Central memory CD8-positive, alpha-beta T cell (primary cell): ENCODE measurements around the gene ASAP2.
"Not testable (repeated sequence)": the region's sequence is repeated elsewhere in the genome, so short reads cannot be mapped to it uniquely, and the experiment has no call there.

Experiments used
- ATAC-seq: fragments of 150-1000 bp; cut with Tn5 transposase; replicated peaks from 2 replicates; pipeline ENCODE4 v1.10.0; 2022; ENCODE audit warnings: mild to moderate bottlenecking, moderate FRiP score, moderate number of reproducible peaks; ENCODE audit not compliant: poor library complexity, severe bottlenecking; ENCODE audit errors: extremely low read depth
- DNase-seq, 2 donors: peaks; one replicate each; pipeline ENCODE4 v3.0.0; 2021; ENCODE audit warnings: low spot score in 2 of 2
- H3K27ac Mint-ChIP-seq: one replicate; pipeline ENCODE4 v1.8.0; 2022; ENCODE audit warnings: low read depth, mild to moderate bottlenecking, moderate library complexity, mixed read lengths
- H3K27me3 Mint-ChIP-seq: one replicate; pipeline ENCODE4 v1.8.0; 2022; ENCODE audit warnings: mixed read lengths
- H3K36me3 Mint-ChIP-seq: one replicate; pipeline ENCODE4 v1.8.0; 2022; ENCODE audit warnings: mild to moderate bottlenecking, moderate library complexity, mixed read lengths; ENCODE audit not compliant: insufficient read depth
- H3K4me1 Mint-ChIP-seq: one replicate; pipeline ENCODE4 v1.8.0; 2022; ENCODE audit warnings: mixed read lengths
- H3K4me3 Mint-ChIP-seq: one replicate; pipeline ENCODE4 v1.8.0; 2022; ENCODE audit warnings: mild to moderate bottlenecking, moderate library complexity, mixed read lengths
- H3K9me3 Mint-ChIP-seq: one replicate; pipeline ENCODE4 v1.8.0; 2022; ENCODE audit warnings: mixed read lengths

ASAP2 gene

DNA sequence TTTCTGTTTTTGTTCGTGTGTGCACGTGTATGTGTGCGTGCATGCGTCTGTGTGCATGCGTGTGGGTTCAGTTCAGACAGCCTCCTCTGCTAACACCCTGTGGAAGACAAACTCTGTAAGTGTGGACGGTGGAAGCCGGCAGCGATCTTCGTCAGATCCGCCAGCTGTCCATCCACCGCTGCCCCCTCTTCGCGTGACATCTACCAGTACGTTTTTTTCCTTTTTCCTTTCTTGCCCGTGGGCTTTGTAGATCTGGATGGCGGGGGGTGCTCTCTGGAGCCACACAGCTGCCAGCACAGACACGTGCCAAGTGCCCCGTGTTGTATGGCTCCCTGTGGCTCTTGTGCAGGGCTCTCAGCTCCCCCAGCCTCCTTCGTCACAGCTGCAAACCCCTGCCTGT is 184.4 kb downstream of the ASAP2 start:
- H3K36me3 Mint-ChIP-seq = peaks cover 1% of the 10 kb centered on the region
- H3K27me3 Mint-ChIP-seq = no peaks in the 10 kb centered on the region
- H3K4me3 Mint-ChIP-seq = no peak overlapping the region
- DNase-seq = no peak
- no peaks in the 10 kb centered on the region for H3K4me1 Mint-ChIP-seq
- no peak overlapping the region for H3K27ac Mint-ChIP-seq
- ATAC-seq = no peak
- no peaks in the 10 kb centered on the region for H3K9me3 Mint-ChIP-seq

DNA sequence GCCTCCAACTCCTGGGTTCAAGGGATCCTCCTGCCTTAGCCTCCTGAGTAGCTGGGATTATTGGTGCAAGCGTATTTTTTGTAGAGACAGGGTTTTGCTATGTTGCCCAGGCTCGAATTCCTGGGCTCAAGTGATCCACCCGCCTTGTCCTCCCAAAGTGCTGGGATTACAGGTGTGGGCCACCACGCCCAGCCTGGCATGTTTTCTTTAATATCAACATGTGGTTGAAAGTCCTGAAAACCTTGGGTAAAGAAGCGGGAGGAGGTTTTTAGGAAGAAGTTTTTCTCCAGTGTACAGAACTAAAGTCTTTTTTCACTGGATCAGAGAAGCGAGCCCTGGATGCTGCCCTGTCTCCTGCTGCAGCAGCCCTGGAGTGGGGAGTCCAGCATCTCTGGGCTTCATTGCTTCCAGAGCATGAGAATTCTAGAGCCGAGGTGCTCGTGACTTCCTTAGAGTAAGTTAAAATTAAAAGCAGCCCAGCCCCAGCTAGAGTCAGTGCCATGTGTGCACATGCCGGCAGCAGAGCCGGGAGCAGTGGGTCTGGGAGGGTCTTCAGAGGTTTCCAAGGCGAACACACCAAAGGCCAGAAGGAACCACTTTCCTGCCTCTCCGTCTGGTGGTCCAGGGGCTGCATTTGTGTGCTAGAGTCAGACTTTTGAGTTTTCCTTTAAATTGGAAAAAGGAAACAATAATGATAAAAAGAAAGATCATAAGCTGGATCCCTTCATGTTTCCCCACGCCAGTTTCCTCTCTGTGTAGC is 185.5 kb downstream of the ASAP2 start:
- H3K4me3 Mint-ChIP-seq = no peak overlapping the region
- ATAC-seq (no peak), DNase-seq (no peak)
- peaks cover 1% of the 10 kb centered on the region for H3K36me3 Mint-ChIP-seq
- H3K9me3 Mint-ChIP-seq = no peaks in the 10 kb centered on the region
- no peaks in the 10 kb centered on the region for H3K27me3 Mint-ChIP-seq
- H3K27ac Mint-ChIP-seq = no peak overlapping the region
- H3K4me1 Mint-ChIP-seq = no peaks in the 10 kb centered on the region

DNA sequence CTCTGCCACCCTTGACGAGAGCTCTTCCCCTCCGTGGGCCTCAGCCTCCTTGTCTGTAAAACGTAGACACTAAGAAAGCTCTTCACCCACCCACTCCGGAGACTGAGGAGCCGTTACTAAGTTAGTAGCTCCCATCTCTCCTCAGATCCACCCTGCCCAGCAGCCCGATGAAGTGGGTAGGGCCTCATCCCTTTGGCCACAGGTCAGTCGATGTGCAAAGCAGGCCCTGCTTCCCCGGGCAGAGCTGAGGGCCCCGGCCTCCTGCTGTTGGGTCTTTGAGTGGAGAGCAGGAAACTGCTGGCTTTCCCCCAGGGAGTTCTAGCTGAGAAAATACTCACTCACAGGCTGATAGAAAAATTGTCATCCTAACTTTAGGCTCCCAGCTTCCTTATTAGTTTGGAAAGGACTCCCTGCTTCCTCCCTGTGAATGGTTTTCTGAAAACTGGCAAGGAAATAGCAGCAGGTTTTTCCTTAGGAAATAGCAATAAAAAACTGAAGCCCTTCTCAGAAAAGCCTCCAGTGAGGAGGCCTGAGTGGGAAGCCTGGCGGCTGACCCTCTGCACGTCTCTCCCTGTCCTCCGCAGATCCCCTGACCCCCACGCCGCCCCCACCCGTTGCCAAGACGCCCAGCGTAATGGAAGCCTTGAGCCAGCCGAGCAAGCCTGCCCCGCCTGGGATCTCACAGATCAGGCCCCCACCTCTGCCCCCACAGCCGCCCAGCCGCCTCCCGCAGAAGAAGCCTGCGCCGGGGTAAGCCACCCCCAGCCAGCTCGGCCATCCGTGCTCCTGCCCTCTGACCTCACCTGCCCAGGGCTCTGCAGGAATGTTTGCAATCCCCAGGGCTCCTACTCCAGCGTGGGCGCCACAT is 186.5 kb downstream of the ASAP2 start:
- Mint-ChIP-seq H3K4me3 (no peak overlapping the region), H3K27me3 (no peaks in the 10 kb centered on the region), H3K4me1 (no peaks in the 10 kb centered on the region), H3K9me3 (no peaks in the 10 kb centered on the region), H3K36me3 (no peaks in the 10 kb centered on the region), H3K27ac (no peak overlapping the region)
- ATAC-seq (no peak), DNase-seq (no peak)

DNA sequence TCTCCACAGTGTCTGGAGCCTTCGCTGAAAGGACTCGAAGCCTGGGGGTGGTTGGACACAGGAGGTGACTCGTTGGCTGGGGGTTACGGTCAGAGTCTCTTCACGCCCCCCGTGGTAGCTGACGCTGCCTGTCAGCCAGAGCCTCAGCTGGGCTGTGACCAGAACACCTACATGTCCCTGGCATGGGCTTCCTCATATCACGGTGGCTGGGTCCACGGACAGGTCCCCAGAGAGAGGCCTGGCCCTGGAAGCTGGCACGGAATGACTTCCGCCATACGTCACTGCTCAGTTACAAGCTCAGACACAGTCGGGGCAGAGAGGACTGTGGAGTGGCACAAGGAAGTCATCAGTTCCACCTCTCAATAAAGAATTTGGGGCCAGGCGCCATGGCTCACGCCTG is 188.2 kb downstream of the ASAP2 start:
- H3K4me1 Mint-ChIP-seq = no peaks in the 10 kb centered on the region
- no peak overlapping the region for H3K27ac Mint-ChIP-seq
- ATAC-seq (no peak), DNase-seq (no peak)
- H3K27me3 Mint-ChIP-seq = no peaks in the 10 kb centered on the region
- no peaks in the 10 kb centered on the region for H3K36me3 Mint-ChIP-seq
- H3K9me3 Mint-ChIP-seq = no peaks in the 10 kb centered on the region
- no peak overlapping the region for H3K4me3 Mint-ChIP-seq

DNA sequence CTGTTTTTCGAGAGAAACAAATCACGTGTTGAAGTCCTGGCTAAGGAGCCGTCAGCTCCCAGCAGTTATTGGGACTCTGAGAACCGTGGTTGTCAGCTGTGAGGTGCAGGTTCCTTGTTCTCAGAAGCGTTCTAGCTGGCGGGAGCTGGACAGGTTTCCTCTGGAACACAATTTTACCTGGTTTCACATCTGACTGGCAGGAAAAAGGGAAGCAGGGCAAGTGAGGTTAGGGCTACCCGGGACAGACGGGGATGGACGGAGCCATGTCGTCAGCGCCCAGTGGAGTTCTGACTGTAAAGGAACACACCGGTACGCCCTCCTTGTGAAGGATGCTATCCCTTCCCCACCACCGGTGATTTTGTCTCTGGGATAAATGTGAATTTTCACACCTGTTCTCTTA is 190.6 kb downstream of the ASAP2 start:
- Mint-ChIP-seq H3K27ac (no peak overlapping the region), H3K36me3 (peaks cover 2% of the 10 kb centered on the region), H3K4me1 (peaks cover 12% of the 10 kb centered on the region), H3K9me3 (no peaks in the 10 kb centered on the region), H3K27me3 (no peaks in the 10 kb centered on the region), H3K4me3 (no peak overlapping the region)
- no peak for ATAC-seq
- no peak for DNase-seq

DNA sequence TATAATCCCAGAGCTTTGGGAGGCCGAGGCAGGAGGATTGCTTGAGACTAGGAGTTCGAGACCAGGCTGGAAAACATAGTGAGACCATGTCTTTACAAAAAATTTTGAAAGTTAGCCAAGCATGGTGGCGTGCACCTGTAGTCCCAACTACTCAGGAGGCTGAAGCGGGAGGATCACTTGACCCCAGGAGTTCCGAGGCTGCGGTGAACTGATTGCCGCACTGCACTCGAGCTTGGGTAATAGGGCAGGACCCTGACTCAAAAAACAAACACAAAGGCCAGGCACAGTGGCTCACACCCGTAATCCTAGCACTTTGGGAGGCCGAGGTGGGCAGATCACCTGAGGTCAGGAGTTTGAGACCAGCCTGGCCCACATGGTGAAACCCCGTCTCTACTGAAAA is 191.6 kb downstream of the ASAP2 start:
- peaks cover 12% of the 10 kb centered on the region for H3K4me1 Mint-ChIP-seq
- H3K4me3 Mint-ChIP-seq, H3K27ac Mint-ChIP-seq, H3K27me3 Mint-ChIP-seq, H3K9me3 Mint-ChIP-seq, DNase-seq, H3K36me3 Mint-ChIP-seq, ATAC-seq: not testable (repeated sequence)

DNA sequence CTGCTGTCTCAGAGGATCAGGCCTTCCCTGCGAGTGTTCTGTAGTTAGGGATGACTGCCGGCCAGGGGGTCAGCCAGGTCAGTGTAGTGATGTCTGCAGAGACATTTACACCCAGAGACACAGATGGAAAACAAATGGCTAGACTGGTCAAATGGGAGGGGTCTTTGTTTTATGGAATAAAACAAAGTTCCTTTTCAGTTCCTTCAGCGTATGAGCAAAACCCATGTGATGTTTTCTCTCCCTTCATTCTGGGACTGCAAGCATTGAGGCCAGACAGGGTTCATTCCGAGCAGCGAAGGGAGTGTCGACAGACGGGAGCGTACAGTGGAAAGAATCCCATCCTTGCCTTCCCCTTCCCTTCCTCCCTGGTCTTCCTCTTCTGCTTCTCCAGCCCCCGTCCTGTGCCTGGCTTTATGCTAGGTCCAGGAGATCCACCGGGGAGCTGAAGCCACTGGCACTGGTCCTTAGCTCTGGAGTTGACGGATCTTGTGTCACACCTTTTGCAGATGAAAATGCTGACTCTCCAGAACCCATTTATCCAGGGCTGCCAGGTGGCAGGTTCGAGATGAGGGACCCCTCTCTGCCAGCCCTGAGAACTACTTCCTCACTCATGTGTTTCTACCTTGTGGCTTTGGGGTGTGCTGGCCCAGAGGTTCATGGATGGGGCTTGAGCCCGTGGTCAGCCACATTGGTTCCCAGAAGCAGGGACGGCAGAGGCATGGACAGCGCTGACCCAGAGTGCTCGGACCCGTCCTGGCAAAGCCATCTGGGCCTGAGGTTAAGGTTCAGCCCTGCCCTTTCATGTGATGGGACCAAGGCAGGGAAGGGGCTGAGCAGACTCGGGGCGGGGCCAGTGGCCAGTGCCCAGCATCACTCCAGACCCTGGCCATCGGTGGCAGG is 192.5 kb downstream of the ASAP2 start:
- DNase-seq = no peak
- H3K4me3 Mint-ChIP-seq = no peak overlapping the region
- peaks cover 2% of the 10 kb centered on the region for H3K36me3 Mint-ChIP-seq
- no peaks in the 10 kb centered on the region for H3K9me3 Mint-ChIP-seq
- H3K27me3 Mint-ChIP-seq = no peaks in the 10 kb centered on the region
- H3K27ac Mint-ChIP-seq = no peak overlapping the region
- no peak for ATAC-seq
- H3K4me1 Mint-ChIP-seq = peaks cover 12% of the 10 kb centered on the region

DNA sequence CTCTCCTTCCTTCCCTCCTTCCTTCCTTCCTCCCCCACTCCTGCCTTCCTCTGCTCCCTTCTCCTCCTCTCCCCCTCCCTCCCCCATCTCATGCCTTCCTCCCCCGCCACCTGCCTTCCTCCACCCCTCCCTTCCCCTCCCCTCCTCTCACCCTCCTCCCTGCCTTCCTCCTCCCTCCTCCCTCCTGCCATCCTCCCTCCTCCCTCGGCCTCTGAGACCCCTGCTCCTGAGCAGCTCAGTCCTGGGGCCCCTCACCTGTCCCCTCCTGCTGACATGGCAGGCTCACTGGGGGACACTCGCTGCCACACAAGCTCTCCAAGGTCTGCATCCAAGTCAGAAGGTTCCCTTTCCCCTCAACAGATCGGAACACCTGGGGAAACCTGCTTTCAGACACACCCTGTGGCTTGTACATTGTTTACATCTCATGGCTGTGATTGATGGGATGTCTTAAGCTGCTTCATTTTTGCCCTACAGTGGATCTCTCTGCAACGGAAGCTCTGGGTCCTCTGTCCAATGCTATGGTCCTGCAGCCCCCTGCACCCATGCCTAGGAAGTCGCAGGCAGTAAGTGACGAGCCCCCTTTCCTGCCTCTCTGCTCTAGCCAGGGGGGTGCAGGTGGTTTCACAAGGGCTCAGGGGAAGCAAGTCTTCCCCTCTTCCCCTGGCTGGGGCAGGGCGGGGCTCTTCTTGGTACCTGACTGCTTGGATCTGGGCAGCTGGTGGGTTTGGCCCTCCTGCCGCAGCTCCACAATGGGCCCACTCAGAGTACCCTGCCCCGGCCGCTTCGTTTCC is 193.9 kb downstream of the ASAP2 start:
- Mint-ChIP-seq H3K36me3 (peaks cover 2% of the 10 kb centered on the region), H3K4me3 (no peak overlapping the region), H3K4me1 (peaks cover 12% of the 10 kb centered on the region), H3K27me3 (no peaks in the 10 kb centered on the region), H3K9me3 (no peaks in the 10 kb centered on the region), H3K27ac (peak overlapping the region; percentile 47)
- ATAC-seq (no peak), DNase-seq (no peak)

DNA sequence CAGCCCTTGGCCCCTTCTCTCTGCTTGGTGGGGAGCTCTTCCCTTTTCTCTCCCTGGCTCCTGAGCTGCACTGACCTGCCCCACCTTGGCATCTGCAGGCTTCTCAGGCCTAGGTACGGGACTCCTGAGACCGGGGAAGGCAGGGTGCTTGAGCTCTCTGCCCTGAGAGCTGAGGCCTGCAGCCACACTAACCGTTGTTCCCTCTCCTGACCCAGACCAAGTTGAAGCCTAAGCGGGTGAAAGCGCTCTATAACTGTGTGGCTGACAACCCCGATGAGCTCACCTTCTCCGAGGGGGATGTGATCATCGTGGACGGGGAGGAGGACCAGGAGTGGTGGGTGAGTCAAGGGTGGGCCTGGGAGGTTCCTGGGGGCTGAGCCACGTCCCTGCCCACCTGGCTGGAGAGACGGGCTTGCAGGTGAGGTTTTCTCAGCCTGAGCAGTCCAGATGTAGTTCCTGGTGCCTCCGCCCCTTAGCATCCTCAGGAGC is 194.5 kb downstream of the ASAP2 start:
- Mint-ChIP-seq H3K27ac (peak overlapping the region; percentile 47), H3K4me3 (no peak overlapping the region), H3K36me3 (peaks cover 2% of the 10 kb centered on the region), H3K4me1 (peaks cover 12% of the 10 kb centered on the region), H3K27me3 (no peaks in the 10 kb centered on the region), H3K9me3 (no peaks in the 10 kb centered on the region)
- ATAC-seq = no peak
- no peak for DNase-seq

DNA sequence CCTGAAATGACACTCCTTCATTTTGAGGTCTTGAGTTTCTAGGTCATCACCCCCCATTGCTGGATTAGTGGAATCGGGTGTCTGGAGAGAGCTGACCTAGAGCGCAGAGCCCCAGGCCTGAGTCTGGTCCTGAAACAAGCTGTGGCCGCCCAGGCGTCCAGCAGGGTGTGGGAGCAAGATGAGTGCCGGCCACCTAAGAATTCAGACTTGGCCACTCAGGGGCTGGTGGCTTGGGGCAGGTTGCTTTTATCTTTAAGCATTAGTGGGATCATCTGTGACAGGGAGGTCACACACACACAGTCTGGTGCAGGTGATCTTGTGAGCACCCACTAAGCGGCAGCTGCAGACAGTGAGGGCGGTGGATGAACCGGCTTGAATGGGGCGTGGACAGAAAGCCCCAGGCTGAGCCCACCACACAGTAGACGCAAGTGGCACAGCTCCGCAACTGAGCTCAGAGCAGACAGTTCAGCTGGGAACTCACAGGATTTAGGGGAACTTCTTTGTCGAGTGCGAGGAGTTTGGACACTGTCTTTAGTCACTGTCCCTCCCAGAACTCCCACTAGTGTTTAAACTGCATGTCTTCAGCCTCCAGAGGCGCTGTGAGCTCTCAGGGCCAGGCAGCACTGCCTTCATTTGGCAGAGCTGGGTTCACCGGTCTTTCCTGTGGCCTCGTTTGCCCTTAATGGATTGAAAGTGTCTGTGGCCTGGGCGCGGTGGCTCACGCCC is 195.2 kb downstream of the ASAP2 start:
- Mint-ChIP-seq H3K4me3 (no peak overlapping the region), H3K27ac (no peak overlapping the region), H3K4me1 (peaks cover 12% of the 10 kb centered on the region), H3K36me3 (peaks cover 2% of the 10 kb centered on the region), H3K9me3 (no peaks in the 10 kb centered on the region), H3K27me3 (no peaks in the 10 kb centered on the region)
- ATAC-seq = no peak
- no peak for DNase-seq

DNA sequence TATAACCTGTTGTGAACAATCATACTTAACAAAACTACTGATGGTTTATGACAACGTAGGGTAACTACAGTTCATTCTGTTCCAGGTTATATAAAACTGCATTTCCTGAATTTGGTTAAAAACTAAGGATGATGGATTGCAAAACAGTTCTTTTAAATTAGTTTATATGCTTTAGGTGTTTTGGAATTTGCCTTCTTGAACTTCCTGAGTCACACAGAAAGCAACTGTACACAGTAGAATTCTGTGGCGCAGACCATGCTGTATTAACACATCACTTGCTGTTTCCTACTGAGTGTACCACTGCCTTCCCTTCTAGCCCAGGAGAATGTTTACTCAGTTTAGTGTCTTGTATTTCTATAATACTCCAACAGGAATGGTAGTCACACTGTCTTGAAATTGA is 197.3 kb downstream of the ASAP2 start:
- Mint-ChIP-seq H3K4me3 (no peak overlapping the region), H3K9me3 (no peaks in the 10 kb centered on the region), H3K27ac (no peak overlapping the region), H3K4me1 (peaks cover 12% of the 10 kb centered on the region), H3K36me3 (peaks cover 8% of the 10 kb centered on the region), H3K27me3 (no peaks in the 10 kb centered on the region)
- no peak for DNase-seq
- ATAC-seq = no peak
